Keratinocyte (primary cell): ENCODE measurements around the gene PTPN6.

ENCODE experiments used
- EZH2 ChIP-seq: IDR thresholded peaks from one replicate; pipeline ENCODE4 v1.6.1; 2012; ENCODE audit warnings: inconsistent platforms, mild to moderate bottlenecking, low read length, moderate library complexity
- TF ChIP-seq, protein P1 (sequence below), 3 experiments: IDR thresholded peaks in 1 of 3; conservative IDR thresholded peaks in 1 of 3; optimal IDR thresholded peaks in 1 of 3; 2 replicates in 2 of 3; 3 replicates in 1 of 3; pipeline versions ENCODE3 to v1.5.1; 2011; ENCODE audit warnings: low read length in 3 of 3, mild to moderate bottlenecking in 3 of 3, moderate library complexity in 2 of 3, control low read depth in 1 of 3, inconsistent platforms in 1 of 3; ENCODE audit not compliant: insufficient read depth in 2 of 3; ENCODE audit errors: extremely low read depth in 1 of 3

- TF ChIP-seq, protein P1, sequence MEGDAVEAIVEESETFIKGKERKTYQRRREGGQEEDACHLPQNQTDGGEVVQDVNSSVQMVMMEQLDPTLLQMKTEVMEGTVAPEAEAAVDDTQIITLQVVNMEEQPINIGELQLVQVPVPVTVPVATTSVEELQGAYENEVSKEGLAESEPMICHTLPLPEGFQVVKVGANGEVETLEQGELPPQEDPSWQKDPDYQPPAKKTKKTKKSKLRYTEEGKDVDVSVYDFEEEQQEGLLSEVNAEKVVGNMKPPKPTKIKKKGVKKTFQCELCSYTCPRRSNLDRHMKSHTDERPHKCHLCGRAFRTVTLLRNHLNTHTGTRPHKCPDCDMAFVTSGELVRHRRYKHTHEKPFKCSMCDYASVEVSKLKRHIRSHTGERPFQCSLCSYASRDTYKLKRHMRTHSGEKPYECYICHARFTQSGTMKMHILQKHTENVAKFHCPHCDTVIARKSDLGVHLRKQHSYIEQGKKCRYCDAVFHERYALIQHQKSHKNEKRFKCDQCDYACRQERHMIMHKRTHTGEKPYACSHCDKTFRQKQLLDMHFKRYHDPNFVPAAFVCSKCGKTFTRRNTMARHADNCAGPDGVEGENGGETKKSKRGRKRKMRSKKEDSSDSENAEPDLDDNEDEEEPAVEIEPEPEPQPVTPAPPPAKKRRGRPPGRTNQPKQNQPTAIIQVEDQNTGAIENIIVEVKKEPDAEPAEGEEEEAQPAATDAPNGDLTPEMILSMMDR (optimal IDR thresholded peaks at IDR 0.05 in 1 of 3, IDR thresholded peaks at IDR 0.05 in 1 of 3, conservative IDR thresholded peaks at IDR 0.05 in 1 of 3; ENCODE audit: extremely low read depth in 1 of 3, insufficient read depth in 2 of 3, low read length in 3 of 3), result no peak
- no peak for TF ChIP-seq EZH2
These were observed 23.0 kb upstream of the PTPN6 start for GRCh38 chr12:6928022-6928702.
